ENCODE measurements around the gene RELA. TPM values are rescaled to one million over a fixed set of nuclear protein-coding genes. Genes with fewer than 3 reads are reported as not detected.
"Not testable (repeated sequence)": the region's sequence is repeated elsewhere in the genome, so short reads cannot be mapped to it uniquely, and the experiment has no call there.

The RELA gene
- total RNA-seq (ENCODE audit: low replicate concordance): 10.2 and 39.5 TPM in 2 replicates

DNA sequence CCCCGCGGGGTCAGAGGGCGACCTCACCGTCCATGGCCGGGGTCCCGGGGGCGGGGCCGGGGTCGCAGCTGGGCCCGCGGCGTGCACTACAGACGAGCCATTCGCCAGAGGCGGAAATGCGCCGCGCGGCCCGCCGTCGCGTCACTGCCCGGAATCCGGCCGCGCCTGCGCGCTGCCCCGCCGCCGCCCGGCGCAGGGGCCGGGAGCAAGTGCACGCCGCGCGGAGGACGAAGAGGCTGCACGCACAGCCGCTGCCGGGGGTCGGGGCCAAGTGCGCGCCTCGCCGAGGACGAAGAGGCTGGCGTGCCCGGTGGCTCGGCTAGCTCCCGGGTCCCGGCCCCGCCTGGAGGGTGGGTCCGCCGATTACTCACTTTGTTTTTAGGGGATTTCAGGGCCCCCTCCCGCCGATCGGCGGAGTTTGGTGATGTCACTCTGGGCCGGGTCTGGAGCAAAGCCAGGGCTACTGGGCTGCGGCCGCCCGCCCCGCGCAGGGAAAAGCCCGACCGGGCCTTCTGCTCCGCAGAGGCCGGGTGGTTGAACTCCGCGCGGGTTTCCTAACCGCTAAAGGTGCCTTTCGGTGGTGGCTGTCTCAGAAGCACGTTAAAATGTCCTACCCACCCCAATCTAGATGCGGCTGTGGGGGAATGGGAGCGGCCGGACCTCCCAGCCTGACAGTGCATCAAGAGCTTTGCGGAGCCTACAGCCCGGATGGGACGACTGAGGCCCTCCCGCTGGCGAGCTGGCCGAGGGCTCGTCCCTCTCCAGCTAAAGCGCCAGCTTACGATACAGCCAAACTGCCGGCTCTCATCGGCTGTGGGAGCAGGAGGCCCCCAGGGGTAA lies at the start of gene RELA:
Gene RELA (minus strand): TSS at position 118 of the 840 bp plus-strand sequence. CDS start 84 bp downstream, at position 34.
- no peak for TF ChIP-seq CTCF (IDR thresholded peaks at IDR 0.05; ENCODE audit: insufficient read depth, low read length)
- H3K4me3 ChIP-seq (ENCODE audit: low read depth, low read length): peak within 1 kb of the TSS; percentile 81
- peak; percentile 94 for DNase-seq (ENCODE audit: low read depth)

DNA sequence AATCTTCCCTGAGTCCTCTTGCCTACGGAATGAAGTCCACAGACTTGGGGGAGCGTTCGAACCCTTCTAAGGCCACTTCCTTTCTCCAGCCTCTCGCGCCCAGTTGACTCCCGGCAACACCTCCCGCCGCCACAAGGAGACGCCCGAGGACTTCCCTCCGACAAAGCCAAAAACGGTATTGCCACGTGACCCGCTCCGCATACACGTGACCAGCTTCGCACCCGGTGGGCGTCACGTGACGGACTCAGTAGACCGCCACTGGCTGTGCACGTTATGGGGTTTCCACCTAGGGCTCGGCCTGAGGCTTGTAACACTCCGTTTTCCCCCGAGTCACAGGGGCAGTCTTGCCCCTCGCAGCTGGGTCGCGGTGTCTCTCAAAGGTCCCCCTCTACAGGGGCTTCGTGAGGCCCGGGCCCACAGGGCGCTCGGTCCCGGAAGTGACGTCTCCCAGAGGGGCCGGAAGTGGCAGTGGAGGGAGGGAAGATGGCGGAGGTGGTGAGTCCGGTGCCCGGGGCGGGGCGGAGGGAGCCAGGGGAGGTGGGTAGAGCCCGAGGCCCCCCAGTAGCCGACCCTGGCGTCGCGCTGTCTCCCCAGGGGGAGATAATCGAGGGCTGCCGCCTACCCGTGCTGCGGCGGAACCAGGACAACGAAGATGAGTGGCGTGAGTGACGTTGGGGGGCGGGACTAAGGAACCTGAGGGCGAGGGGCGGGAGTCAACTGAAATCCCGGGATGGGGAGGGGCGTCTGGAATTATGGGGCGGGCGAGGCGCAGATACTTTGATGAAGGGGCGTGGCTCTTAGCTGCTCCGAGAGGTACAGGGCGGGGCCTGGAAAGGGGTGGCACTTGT lies 49.3 kb upstream of the RELA start, which contains the start of gene KAT5:
Gene KAT5 (plus strand): TSS at position 468 of the 848 bp plus-strand sequence. CDS start 16 bp downstream, at position 484.
- peak within 1 kb of the TSS; percentile 82 for H3K4me3 ChIP-seq (ENCODE audit: low read depth, low read length)
- DNase-seq (ENCODE audit: low read depth): peak; percentile 99
- TF ChIP-seq CTCF (IDR thresholded peaks at IDR 0.05; ENCODE audit: insufficient read depth, low read length): peak; percentile 99

DNA sequence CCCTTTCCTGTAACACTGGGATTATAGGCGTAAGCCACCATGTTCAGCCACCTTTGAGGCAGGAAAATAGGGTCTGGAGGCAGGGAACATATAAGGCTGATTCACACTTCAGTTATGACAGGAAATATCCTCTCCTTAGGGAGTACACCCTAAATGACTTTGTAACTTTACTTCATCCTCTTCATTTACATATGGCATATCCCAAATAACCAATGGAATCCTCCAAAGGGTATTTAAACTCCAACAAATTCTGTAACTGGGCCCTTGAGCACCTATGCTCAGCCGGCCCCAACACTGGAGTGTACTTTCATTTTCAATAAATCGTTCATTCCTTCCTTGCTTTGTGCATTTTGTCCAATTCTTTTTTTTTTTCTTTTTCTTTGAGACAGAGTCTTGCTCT lies 47.7 kb upstream of the RELA start:
- DNase-seq (ENCODE audit: low read depth): no peak
- no peak for TF ChIP-seq CTCF (IDR thresholded peaks at IDR 0.05; ENCODE audit: insufficient read depth, low read length)
- H3K4me3 ChIP-seq (ENCODE audit: low read depth, low read length): no peak overlapping the region

DNA sequence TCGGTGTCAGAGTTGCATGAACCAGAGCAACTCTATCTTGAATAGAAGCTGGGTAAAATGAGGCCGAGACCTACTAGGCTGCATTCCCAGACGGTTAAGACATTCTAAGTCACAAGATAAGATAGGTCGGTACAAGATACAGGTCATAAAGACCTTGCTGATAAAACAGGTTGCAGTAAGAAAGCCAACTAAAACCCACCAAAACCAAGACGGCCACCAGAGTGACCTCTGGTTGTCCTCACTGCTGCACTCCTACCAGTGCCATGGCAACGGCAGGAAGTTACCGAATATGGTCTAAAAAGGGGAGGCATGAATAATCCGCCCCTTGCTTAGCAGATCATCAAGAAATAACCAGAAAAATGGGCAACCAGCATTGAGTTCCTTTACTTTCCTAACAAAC lies 46.9 kb upstream of the RELA start:
- H3K4me3 ChIP-seq (ENCODE audit: low read depth, low read length): no peak overlapping the region
- TF ChIP-seq CTCF (IDR thresholded peaks at IDR 0.05; ENCODE audit: insufficient read depth, low read length): no peak
- DNase-seq (ENCODE audit: low read depth): peak; percentile 27

GRCh38 chr11:65708451-65708850 lies 45.7 kb upstream of the RELA start:
- no peak overlapping the region for H3K4me3 ChIP-seq (ENCODE audit: low read depth, low read length)
- no peak for TF ChIP-seq CTCF (IDR thresholded peaks at IDR 0.05; ENCODE audit: insufficient read depth, low read length)
- no peak for DNase-seq (ENCODE audit: low read depth)

- DNase-seq (ENCODE audit: low read depth); H3K4me3 ChIP-seq (ENCODE audit: low read depth, low read length): not testable (repeated sequence)
These were observed 44.3 kb upstream of the RELA start for GRCh38 chr11:65707002-65707401.

DNA sequence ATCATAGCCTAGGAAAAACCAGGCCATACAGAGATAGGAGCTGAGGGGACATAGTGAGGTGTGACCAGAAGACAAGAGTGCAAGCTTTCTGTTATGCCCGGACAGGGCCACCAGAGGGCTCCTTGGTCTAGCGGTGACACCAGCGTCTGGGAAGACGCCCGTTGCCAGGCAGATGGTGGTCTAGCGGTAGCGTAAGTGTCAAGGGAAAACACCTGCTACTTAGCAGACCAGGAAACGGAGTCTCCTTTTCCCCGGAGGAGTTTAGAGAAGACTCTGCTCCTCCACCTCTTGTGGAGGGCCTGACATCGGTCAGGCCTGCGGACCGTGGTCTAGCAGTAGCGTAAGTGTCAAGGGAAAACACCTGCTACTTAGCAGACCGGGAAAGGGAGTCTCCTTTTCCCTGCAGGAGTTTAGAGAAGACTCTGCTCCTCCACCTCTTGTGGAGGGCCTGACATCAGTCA lies 43.6 kb upstream of the RELA start:
- DNase-seq (ENCODE audit: low read depth): peak; percentile 39
- TF ChIP-seq CTCF (IDR thresholded peaks at IDR 0.05; ENCODE audit: insufficient read depth, low read length): peak; percentile 42
- not testable (repeated sequence) for H3K4me3 ChIP-seq (ENCODE audit: low read depth, low read length)
